Measurements from ENCODE around the gene REXO1. TPM values are rescaled to one million over a fixed set of nuclear protein-coding genes. Genes with fewer than 3 reads are reported as not detected.

Gene REXO1
- total RNA-seq, 1 donor from 2014 or later, result 22.2 TPM

DNA sequence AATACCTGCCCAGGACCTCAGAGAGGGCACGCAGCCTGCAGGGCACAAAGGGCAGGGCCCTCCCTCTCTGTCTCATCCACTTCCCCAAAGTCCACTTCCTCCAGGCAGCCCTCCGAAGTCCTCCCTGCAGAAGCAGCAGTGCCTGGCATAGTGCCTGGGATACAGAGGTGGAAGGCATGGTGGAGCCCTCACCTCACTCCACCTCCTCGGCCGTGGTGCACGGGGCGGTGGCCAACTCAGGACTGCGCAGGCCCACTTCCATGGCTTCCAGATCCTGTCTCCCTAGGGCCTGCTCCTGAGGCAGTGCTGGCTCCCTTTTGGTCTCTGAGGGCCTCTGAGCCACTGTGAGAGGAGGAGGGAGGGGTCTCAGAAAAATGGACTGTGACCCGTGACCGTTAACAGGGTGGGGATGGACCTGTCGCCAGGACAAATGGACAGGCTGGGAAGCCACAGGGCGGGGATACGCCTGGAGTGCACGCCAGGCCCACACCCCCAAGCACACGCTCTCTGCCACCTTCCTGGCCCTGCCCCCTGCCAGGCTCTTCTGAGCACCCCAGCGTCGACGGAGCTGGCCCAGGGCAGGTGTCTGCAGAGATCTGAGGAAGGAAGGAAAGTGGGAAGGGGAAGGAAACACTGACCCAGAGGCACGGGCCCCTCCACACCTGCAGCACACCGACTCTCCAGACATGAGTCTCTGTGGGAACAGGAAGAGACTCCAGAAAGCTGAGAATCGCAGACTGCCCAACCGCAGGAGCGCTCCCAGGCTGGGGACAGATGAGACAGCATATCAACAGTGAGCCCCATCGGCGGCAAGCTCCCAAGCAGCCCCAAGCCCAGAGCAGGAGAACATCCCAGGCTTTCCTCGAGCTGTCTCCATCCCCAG, 8.4 kb downstream of the REXO1 start:
- Mint-ChIP-seq H3K27me3 (ENCODE audit: low read depth) (no peaks in the 10 kb centered on the region), H3K4me3 (ENCODE audit: unreplicated experiment) (no peak overlapping the region), H3K4me1 (ENCODE audit: low read depth) (peaks cover 25% of the 10 kb centered on the region), H3K36me3 (ENCODE audit: low read depth) (no peaks in the 10 kb centered on the region), H3K27ac (ENCODE audit: unreplicated experiment) (peak overlapping the region; percentile 22), H3K9me3 (ENCODE audit: low read depth) (no peaks in the 10 kb centered on the region)
- no peak for DNase-seq (ENCODE audit: low spot score)
- TF ChIP-seq, protein P1, sequence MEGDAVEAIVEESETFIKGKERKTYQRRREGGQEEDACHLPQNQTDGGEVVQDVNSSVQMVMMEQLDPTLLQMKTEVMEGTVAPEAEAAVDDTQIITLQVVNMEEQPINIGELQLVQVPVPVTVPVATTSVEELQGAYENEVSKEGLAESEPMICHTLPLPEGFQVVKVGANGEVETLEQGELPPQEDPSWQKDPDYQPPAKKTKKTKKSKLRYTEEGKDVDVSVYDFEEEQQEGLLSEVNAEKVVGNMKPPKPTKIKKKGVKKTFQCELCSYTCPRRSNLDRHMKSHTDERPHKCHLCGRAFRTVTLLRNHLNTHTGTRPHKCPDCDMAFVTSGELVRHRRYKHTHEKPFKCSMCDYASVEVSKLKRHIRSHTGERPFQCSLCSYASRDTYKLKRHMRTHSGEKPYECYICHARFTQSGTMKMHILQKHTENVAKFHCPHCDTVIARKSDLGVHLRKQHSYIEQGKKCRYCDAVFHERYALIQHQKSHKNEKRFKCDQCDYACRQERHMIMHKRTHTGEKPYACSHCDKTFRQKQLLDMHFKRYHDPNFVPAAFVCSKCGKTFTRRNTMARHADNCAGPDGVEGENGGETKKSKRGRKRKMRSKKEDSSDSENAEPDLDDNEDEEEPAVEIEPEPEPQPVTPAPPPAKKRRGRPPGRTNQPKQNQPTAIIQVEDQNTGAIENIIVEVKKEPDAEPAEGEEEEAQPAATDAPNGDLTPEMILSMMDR (IDR thresholded peaks at IDR 0.05), result no peak

DNA sequence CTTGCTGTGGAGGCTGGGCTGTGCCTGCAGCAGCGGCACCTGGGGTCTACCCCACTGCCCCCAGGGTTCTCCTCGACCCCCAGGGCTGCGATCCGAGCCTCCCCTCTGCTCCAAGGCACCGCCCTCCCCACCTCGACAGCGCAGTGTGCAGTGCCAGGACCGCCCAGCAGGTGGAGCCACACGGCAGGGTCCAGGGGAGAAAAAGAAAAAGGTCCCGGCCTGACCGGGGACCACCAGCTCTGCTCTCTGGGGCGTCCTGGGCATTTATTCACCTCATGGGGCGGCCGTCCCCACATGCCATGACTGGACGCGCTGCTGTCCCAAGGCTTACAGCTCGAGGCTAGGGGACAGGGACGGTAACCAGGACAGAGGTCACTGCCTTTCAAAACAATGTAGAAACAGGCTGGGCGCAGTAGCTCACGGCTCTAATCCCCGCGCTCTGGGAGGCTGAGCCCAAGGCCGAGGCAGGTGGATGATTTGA, 10.6 kb downstream of the REXO1 start:
- no peak overlapping the region for H3K27ac Mint-ChIP-seq (ENCODE audit: unreplicated experiment)
- no peaks in the 10 kb centered on the region for H3K9me3 Mint-ChIP-seq (ENCODE audit: low read depth)
- H3K27me3 Mint-ChIP-seq (ENCODE audit: low read depth), result no peaks in the 10 kb centered on the region
- no peak overlapping the region for H3K4me3 Mint-ChIP-seq (ENCODE audit: unreplicated experiment)
- TF ChIP-seq, protein P1 (IDR thresholded peaks at IDR 0.05), result peak; percentile 95
- DNase-seq (ENCODE audit: low spot score), result no peak
- no peaks in the 10 kb centered on the region for H3K36me3 Mint-ChIP-seq (ENCODE audit: low read depth)
- H3K4me1 Mint-ChIP-seq (ENCODE audit: low read depth), result peaks cover 19% of the 10 kb centered on the region

DNA sequence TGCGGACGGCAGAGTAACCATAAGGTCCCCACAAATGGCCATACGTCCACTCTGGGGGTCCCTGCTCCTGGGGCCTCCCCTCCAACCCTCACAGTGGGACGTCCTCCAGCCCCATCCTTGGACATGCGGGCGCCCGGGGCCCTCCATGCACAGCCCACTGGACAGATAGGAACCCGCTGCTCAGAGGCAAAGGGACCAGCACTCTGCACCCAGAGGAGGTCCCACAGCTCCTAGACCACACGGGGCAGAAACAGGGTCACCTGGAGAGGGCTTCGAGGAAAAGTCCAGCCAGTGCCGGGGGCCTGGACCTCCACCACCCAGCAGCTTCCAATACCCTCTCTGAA, 11.1 kb downstream of the REXO1 start:
- no peak for DNase-seq (ENCODE audit: low spot score)
- no peaks in the 10 kb centered on the region for H3K27me3 Mint-ChIP-seq (ENCODE audit: low read depth)
- no peak overlapping the region for H3K4me3 Mint-ChIP-seq (ENCODE audit: unreplicated experiment)
- H3K27ac Mint-ChIP-seq (ENCODE audit: unreplicated experiment), result no peak overlapping the region
- TF ChIP-seq, protein P1 (IDR thresholded peaks at IDR 0.05), result no peak
- no peaks in the 10 kb centered on the region for H3K9me3 Mint-ChIP-seq (ENCODE audit: low read depth)
- H3K4me1 Mint-ChIP-seq (ENCODE audit: low read depth), result peaks cover 17% of the 10 kb centered on the region
- no peaks in the 10 kb centered on the region for H3K36me3 Mint-ChIP-seq (ENCODE audit: low read depth)

DNA sequence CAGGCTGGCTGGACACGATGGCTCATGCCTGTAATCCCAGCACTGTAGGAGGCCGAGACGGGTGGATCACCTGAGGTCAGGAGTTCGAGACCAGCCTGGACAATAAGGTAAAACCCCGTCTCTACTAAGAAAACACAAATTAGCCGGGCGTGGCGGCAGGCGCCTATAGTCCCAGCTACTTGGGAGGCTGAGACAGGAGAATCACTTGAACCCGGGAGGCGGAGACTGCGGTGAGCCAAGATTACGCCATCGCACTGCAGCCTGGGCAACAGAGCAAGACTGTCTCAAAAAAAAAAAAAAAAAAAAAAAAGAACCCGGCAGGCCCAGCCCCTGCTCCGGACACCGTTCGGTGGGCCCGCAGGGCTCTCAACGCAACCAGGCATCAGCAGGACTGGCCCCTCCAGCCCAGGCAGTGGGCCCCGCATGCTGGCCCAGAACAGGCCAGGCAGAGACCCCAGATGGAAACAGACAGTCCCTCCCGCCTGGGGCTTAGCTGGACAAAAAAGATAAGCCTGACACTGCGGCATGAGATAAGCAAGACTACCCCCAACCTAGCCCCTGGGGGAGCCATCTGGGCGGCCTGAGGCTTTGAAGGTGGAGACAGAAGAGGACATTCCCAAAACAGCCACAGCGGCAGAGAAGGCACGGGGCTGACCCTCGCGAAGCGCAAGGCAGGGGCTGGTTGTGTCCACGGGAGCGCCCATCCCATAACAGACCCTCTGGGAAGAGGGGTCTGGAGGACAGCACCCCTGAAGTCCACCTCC, 11.6 kb downstream of the REXO1 start:
- no peak for DNase-seq (ENCODE audit: low spot score)
- Mint-ChIP-seq H3K4me1 (ENCODE audit: low read depth) (peaks cover 12% of the 10 kb centered on the region), H3K27me3 (ENCODE audit: low read depth) (no peaks in the 10 kb centered on the region), H3K27ac (ENCODE audit: unreplicated experiment) (no peak overlapping the region), H3K4me3 (ENCODE audit: unreplicated experiment) (no peak overlapping the region), H3K36me3 (ENCODE audit: low read depth) (no peaks in the 10 kb centered on the region), H3K9me3 (ENCODE audit: low read depth) (no peaks in the 10 kb centered on the region)
- TF ChIP-seq, protein P1 (IDR thresholded peaks at IDR 0.05), result no peak

DNA sequence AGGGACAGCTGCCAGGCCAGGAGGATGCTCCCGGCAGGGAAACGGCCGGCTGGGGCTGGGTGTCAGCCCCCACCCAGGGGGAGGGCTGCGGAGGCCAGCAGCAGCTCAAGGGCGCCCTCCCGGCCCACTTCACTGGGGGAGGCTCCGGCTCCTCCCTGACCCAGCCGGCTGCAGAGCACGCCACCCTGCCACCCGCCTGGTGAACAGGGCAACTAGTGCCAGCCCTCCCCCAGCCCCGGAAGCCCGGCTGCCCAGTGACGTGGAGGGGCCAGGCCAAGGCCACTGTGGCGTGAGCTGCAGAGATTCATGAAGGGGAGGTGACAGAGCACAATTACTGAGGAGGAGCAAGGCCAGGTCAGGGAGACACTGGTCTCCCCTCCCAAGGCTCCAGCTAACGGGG, 14.7 kb downstream of the REXO1 start:
- Mint-ChIP-seq H3K9me3 (ENCODE audit: low read depth) (no peaks in the 10 kb centered on the region), H3K27ac (ENCODE audit: unreplicated experiment) (no peak overlapping the region), H3K4me3 (ENCODE audit: unreplicated experiment) (no peak overlapping the region), H3K4me1 (ENCODE audit: low read depth) (peaks cover 4% of the 10 kb centered on the region), H3K36me3 (ENCODE audit: low read depth) (peaks cover 2% of the 10 kb centered on the region), H3K27me3 (ENCODE audit: low read depth) (no peaks in the 10 kb centered on the region)
- TF ChIP-seq, protein P1 (IDR thresholded peaks at IDR 0.05), result no peak
- DNase-seq (ENCODE audit: low spot score), result no peak

Measured in chondrocyte (in vitro differentiated cells).